ENCODE results near the gene DHX15.

Gene DHX15

GRCh38 chr4:24521544-24521943, 62.8 kb downstream of the DHX15 start:
- no CpG with 5 or more reads among the region's 2 CpGs for WGBS (ENCODE audit: extremely low coverage, insufficient coverage, insufficient read length)
- Histone ChIP-seq H3K27ac (ENCODE audit: low read depth, low read length) (no peak overlapping the region), H3K18ac (ENCODE audit: low read length) (no peak overlapping the region)

GRCh38 chr4:24519649-24520048, 64.7 kb downstream of the DHX15 start:
- Histone ChIP-seq H3K9ac (ENCODE audit: low read length) (no peak overlapping the region), H2BK12ac (ENCODE audit: low read length) (no peak overlapping the region), H3K14ac (ENCODE audit: low read length) (no peak overlapping the region), H2AFZ (ENCODE audit: insufficient read depth, low read length, poor library complexity) (no peak overlapping the region), H2BK5ac (ENCODE audit: low read depth, low read length, poor library complexity) (no peak overlapping the region), H3K27me3 (ENCODE audit: insufficient read depth, low read length) (no peaks in the 10 kb centered on the region), H3K23ac (ENCODE audit: low read length) (no peak overlapping the region), H2BK120ac (ENCODE audit: insufficient read depth, low read length, poor library complexity) (no peak overlapping the region), H4K8ac (ENCODE audit: low read depth, low read length) (no peak overlapping the region), H3K4me1 (ENCODE audit: control insufficient read depth in 1 of 2, insufficient read depth in 2 of 2, low read length in 2 of 2) (no peaks in the 10 kb centered on the region), H4K91ac (ENCODE audit: low read depth, low read length) (no peak overlapping the region), H3K79me2 (ENCODE audit: control insufficient read depth, insufficient read depth, low read length, poor library complexity) (no peaks in the 10 kb centered on the region), H3K9me3 (ENCODE audit: insufficient read depth, low read depth, low read length) (no peaks in the 10 kb centered on the region), H3K18ac (ENCODE audit: low read length) (no peak overlapping the region), H3K4me3 (ENCODE audit: low read depth, low read length) (no peak overlapping the region), H3K4me2 (ENCODE audit: low read length) (no peak overlapping the region), H3K79me1 (ENCODE audit: low read length) (no peaks in the 10 kb centered on the region), H3K27ac (ENCODE audit: low read depth, low read length) (no peak overlapping the region), H3K36me3 (ENCODE audit: control insufficient read depth in 1 of 2, insufficient read depth in 2 of 2, low read length in 2 of 2) (peaks cover 6 to 13% of the 10 kb centered on the region in 2 experiments), H3K4ac (ENCODE audit: low read depth, low read length) (no peak overlapping the region), H4K12ac (ENCODE audit: low read depth, low read length) (no peak overlapping the region), H2AK5ac (ENCODE audit: low read length) (no peak overlapping the region)
- WGBS (ENCODE audit: extremely low coverage, insufficient coverage, insufficient read length): no CpG with 5 or more reads among the region's 1 CpG
- DNase-seq: peak in 1 of 2 donors; percentile 15

More at GRCh38 chr4:24521544-24521943, 62.8 kb downstream of the DHX15 start:
- no peak overlapping the region for H2BK12ac ChIP-seq (ENCODE audit: low read length)
- H3K4ac ChIP-seq (ENCODE audit: low read depth, low read length): no peak overlapping the region
- H4K12ac ChIP-seq (ENCODE audit: low read depth, low read length): no peak overlapping the region
- H4K91ac ChIP-seq (ENCODE audit: low read depth, low read length): no peak overlapping the region
- no peak overlapping the region for H2AK5ac ChIP-seq (ENCODE audit: low read length)
- no peak overlapping the region for H3K4me3 ChIP-seq (ENCODE audit: low read depth, low read length)
- no peaks in the 10 kb centered on the region for H3K79me2 ChIP-seq (ENCODE audit: control insufficient read depth, insufficient read depth, low read length, poor library complexity)
- no peak overlapping the region for H4K8ac ChIP-seq (ENCODE audit: low read depth, low read length)
- peaks cover 4 to 13% of the 10 kb centered on the region in 2 experiments for H3K36me3 ChIP-seq (ENCODE audit: control insufficient read depth in 1 of 2, insufficient read depth in 2 of 2, low read length in 2 of 2)
- H2BK5ac ChIP-seq (ENCODE audit: low read depth, low read length, poor library complexity): no peak overlapping the region
- no peak overlapping the region for H2AFZ ChIP-seq (ENCODE audit: insufficient read depth, low read length, poor library complexity)
- no peaks in the 10 kb centered on the region for H3K4me1 ChIP-seq (ENCODE audit: control insufficient read depth in 1 of 2, insufficient read depth in 2 of 2, low read length in 2 of 2)
- H3K14ac ChIP-seq (ENCODE audit: low read length): no peak overlapping the region
- no peaks in the 10 kb centered on the region for H3K9me3 ChIP-seq (ENCODE audit: insufficient read depth, low read depth, low read length)
- no peak overlapping the region for H2BK120ac ChIP-seq (ENCODE audit: insufficient read depth, low read length, poor library complexity)
- no peak overlapping the region for H3K4me2 ChIP-seq (ENCODE audit: low read length)
- H3K9ac ChIP-seq (ENCODE audit: low read length): no peak overlapping the region
- no peaks in the 10 kb centered on the region for H3K27me3 ChIP-seq (ENCODE audit: insufficient read depth, low read length)
- no peak overlapping the region for H3K23ac ChIP-seq (ENCODE audit: low read length)
- DNase-seq: no peak
- H3K79me1 ChIP-seq (ENCODE audit: low read length): no peaks in the 10 kb centered on the region

- no peak overlapping the region for H3K9ac ChIP-seq (ENCODE audit: low read length)
- H3K4me3 ChIP-seq (ENCODE audit: low read depth, low read length): no peak overlapping the region
- H2AFZ ChIP-seq (ENCODE audit: insufficient read depth, low read length, poor library complexity): no peak overlapping the region
- H4K91ac ChIP-seq (ENCODE audit: low read depth, low read length): no peak overlapping the region
- H3K79me2 ChIP-seq (ENCODE audit: control insufficient read depth, insufficient read depth, low read length, poor library complexity): no peaks in the 10 kb centered on the region
- no peak overlapping the region for H2AK5ac ChIP-seq (ENCODE audit: low read length)
- DNase-seq: no peak
- H4K8ac ChIP-seq (ENCODE audit: low read depth, low read length): no peak overlapping the region
- no peak overlapping the region for H3K23ac ChIP-seq (ENCODE audit: low read length)
- H3K4me1 ChIP-seq (ENCODE audit: control insufficient read depth in 1 of 2, insufficient read depth in 2 of 2, low read length in 2 of 2): no peaks in the 10 kb centered on the region
- WGBS (ENCODE audit: extremely low coverage, insufficient coverage, insufficient read length): no CpG with 5 or more reads among the region's 2 CpGs
- no peak overlapping the region for H3K4me2 ChIP-seq (ENCODE audit: low read length)
- H2BK12ac ChIP-seq (ENCODE audit: low read length): no peak overlapping the region
- H3K27ac ChIP-seq (ENCODE audit: low read depth, low read length): no peak overlapping the region
- H4K12ac ChIP-seq (ENCODE audit: low read depth, low read length): no peak overlapping the region
- H3K9me3 ChIP-seq (ENCODE audit: insufficient read depth, low read depth, low read length): no peaks in the 10 kb centered on the region
- H3K36me3 ChIP-seq (ENCODE audit: control insufficient read depth in 1 of 2, insufficient read depth in 2 of 2, low read length in 2 of 2): peaks cover 6 to 11% of the 10 kb centered on the region in 2 experiments
- H3K4ac ChIP-seq (ENCODE audit: low read depth, low read length): no peak overlapping the region
- no peak overlapping the region for H3K14ac ChIP-seq (ENCODE audit: low read length)
- no peaks in the 10 kb centered on the region for H3K79me1 ChIP-seq (ENCODE audit: low read length)
- no peak overlapping the region for H2BK120ac ChIP-seq (ENCODE audit: insufficient read depth, low read length, poor library complexity)
- H2BK5ac ChIP-seq (ENCODE audit: low read depth, low read length, poor library complexity): no peak overlapping the region
- no peak overlapping the region for H3K18ac ChIP-seq (ENCODE audit: low read length)
- H3K27me3 ChIP-seq (ENCODE audit: insufficient read depth, low read length): no peaks in the 10 kb centered on the region
Observed at GRCh38 chr4:24517676-24518075, 66.7 kb downstream of the DHX15 start.

- no peak for DNase-seq
- Histone ChIP-seq H3K79me2 (ENCODE audit: control insufficient read depth, insufficient read depth, low read length, poor library complexity) (no peaks in the 10 kb centered on the region), H2BK12ac (ENCODE audit: low read length) (no peak overlapping the region), H3K9me3 (ENCODE audit: insufficient read depth, low read depth, low read length) (no peaks in the 10 kb centered on the region), H3K4me3 (ENCODE audit: low read depth, low read length) (no peak overlapping the region), H3K4me1 (ENCODE audit: control insufficient read depth in 1 of 2, insufficient read depth in 2 of 2, low read length in 2 of 2) (no peaks in the 10 kb centered on the region), H4K8ac (ENCODE audit: low read depth, low read length) (no peak overlapping the region), H3K18ac (ENCODE audit: low read length) (no peak overlapping the region), H2BK120ac (ENCODE audit: insufficient read depth, low read length, poor library complexity) (no peak overlapping the region), H3K4ac (ENCODE audit: low read depth, low read length) (no peak overlapping the region), H4K12ac (ENCODE audit: low read depth, low read length) (no peak overlapping the region), H3K23ac (ENCODE audit: low read length) (no peak overlapping the region), H4K91ac (ENCODE audit: low read depth, low read length) (no peak overlapping the region), H3K9ac (ENCODE audit: low read length) (no peak overlapping the region), H2BK5ac (ENCODE audit: low read depth, low read length, poor library complexity) (no peak overlapping the region), H3K36me3 (ENCODE audit: control insufficient read depth in 1 of 2, insufficient read depth in 2 of 2, low read length in 2 of 2) (peaks cover 6 to 11% of the 10 kb centered on the region in 2 experiments), H2AK5ac (ENCODE audit: low read length) (no peak overlapping the region), H3K14ac (ENCODE audit: low read length) (no peak overlapping the region), H3K27ac (ENCODE audit: low read depth, low read length) (no peak overlapping the region), H2AFZ (ENCODE audit: insufficient read depth, low read length, poor library complexity) (no peak overlapping the region), H3K27me3 (ENCODE audit: insufficient read depth, low read length) (no peaks in the 10 kb centered on the region), H3K4me2 (ENCODE audit: low read length) (no peak overlapping the region), H3K79me1 (ENCODE audit: low read length) (no peaks in the 10 kb centered on the region)
Observed at GRCh38 chr4:24516926-24517325, 67.4 kb downstream of the DHX15 start.
